GM23248 (cell line): ENCODE data around the gene EGR1.

Source experiments
- EZH2 ChIP-seq: fragments of 200-600 bp; sonication (generic); IDR thresholded peaks from 2 replicates; pipeline ENCODE4 v1.6.1; 2018; ENCODE audit warnings: antibody characterized with exemption, mild to moderate bottlenecking; ENCODE audit not compliant: insufficient read depth, poor library complexity, severe bottlenecking
- EZH2phosphoT487 ChIP-seq: fragments of 200-600 bp; sonication (generic); IDR thresholded peaks from 2 replicates; pipeline ENCODE4 v1.6.1; 2018; ENCODE audit warnings: antibody characterized with exemption, moderate library complexity, mild to moderate bottlenecking, low read depth; ENCODE audit not compliant: insufficient read depth

GRCh38 chr5:138471052-138471361 lies 5.7 kb downstream of the EGR1 start:
- TF ChIP-seq EZH2 (no peak), EZH2phosphoT487 (no peak)
